GM12873 (cell line): ENCODE measurements around the gene RPS6KA6.

Experiments
- TF ChIP-seq, protein P1 (sequence below): IDR thresholded peaks from 2 replicates; pipeline ENCODE4 v1.5.1; 2012; ENCODE audit warnings: low read depth, mild to moderate bottlenecking, moderate library complexity, low read length, control low read depth; ENCODE audit not compliant: insufficient read depth; ENCODE audit errors: missing control alignments

RPS6KA6 gene

DNA sequence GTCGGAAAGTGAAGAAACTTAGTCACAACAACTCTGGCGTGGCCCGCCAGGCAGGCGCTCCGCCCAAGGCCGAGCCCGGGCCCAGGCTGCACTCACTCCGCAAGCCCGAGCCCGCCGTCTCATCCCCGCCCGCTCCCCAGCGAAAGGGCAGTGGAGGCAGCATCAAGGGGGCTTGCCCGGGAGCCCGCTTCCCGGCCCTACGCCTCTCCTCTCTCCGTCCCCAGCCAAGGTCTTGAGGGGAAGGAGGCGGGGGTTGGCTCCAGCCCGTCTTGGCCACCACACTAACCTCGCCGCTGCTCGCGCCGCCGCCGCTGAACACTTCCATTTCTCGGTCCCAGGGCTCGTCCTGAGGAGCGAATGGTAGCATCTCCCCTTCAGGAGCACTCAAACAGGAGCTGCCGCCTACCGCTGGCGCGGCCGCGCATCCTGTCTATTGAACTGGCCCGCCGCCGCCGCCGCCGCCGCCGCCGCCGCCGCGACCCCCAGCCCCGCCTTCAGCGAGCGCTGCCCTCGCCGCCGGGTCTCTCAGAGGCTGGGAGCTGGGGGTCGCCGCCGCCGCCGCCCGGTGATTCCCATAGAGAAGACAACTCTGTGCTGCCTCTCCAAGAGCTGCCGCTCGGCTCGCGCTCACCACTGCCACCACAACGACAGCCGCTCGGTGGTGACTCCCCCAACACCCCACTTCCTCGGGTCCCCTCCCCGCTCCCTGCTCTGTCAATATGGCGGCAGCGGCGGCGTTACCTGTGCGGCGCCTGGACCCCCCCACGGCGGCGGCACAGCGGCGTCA, at the start of gene RPS6KA6:
TSS of gene RPS6KA6 (minus strand) at position 667 of the 787 bp plus-strand sequence. CDS start at position 367, 300 bp downstream.
- TF ChIP-seq, protein P1, sequence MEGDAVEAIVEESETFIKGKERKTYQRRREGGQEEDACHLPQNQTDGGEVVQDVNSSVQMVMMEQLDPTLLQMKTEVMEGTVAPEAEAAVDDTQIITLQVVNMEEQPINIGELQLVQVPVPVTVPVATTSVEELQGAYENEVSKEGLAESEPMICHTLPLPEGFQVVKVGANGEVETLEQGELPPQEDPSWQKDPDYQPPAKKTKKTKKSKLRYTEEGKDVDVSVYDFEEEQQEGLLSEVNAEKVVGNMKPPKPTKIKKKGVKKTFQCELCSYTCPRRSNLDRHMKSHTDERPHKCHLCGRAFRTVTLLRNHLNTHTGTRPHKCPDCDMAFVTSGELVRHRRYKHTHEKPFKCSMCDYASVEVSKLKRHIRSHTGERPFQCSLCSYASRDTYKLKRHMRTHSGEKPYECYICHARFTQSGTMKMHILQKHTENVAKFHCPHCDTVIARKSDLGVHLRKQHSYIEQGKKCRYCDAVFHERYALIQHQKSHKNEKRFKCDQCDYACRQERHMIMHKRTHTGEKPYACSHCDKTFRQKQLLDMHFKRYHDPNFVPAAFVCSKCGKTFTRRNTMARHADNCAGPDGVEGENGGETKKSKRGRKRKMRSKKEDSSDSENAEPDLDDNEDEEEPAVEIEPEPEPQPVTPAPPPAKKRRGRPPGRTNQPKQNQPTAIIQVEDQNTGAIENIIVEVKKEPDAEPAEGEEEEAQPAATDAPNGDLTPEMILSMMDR, result no peak

DNA sequence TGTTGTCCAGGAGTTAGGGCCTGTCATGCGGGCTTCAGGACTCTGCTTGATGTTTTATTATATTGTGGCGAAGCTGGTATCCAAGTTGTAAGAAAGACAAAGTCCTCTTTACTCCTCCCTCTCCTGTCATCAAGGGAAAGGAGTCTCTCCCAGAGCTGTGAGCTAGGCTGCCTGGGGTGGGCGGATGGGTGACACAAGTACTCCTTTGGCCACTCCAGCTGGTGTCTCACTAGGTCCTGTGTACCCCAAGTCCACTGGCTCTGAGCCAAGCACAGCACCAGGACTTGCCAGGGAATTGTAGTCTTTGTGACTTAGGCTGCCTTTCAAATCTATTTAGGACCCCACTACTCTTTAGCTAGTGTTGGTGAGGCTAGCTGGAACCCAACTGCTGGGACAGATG, 36.7 kb upstream of the RPS6KA6 start:
- TF ChIP-seq, protein P1, result no peak

DNA sequence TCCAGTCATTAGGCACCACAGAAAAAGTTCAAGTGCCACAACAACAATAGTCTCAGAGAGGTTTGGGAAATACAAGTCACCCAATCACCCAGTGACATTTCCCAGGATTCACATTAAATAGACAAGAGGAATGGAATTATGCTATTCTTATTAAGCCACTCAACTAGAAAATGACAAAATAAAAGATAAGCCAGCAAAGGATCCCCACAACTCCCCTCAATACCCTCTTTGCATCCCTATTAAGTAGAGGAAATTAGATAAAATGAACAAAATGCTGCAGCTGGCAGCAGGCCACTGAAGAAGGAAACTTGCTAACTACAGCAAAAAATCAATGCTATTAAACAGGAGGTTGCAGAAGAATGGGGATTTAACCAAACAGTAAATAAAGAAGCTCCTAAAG, 35.3 kb upstream of the RPS6KA6 start:
- TF ChIP-seq, protein P1, result no peak

DNA sequence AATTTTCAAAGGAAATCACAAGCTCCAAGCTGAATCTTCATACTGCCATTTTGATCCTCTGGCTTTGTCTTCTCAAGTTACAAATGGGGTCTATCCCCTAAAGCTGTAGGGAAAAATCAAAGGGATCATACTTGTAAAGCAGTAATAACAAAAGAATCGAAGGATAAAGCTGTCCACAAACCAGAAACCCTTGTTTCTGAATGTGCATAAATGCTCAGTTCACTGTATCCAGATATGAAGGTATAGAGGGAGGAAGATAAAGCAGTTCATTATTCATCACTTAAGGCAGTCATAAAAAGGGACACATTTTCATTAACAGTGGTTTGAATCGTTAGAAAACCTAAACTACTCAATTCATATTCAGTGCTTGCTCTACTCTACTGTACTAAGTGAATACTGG, 33.2 kb upstream of the RPS6KA6 start:
- TF ChIP-seq, protein P1, result no peak

DNA sequence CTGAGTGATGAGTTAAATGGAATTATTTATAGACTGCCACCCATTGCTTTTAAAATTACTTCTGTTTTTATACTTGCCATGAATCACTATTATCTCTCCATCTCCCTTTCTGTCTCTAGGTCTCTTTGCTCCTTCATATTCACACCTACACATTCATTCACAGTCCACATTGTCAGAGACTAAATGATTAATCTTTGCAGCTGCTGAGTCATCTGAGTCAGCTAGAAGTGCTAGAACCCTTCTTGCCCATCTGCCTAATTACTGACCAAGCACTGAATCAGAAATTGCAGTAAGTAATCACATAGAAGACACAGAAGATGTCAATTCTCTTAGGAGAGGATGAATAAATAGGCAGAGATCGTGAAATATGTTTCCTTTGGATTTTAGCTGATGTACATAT, 31.6 kb upstream of the RPS6KA6 start:
- TF ChIP-seq, protein P1, result no peak

DNA sequence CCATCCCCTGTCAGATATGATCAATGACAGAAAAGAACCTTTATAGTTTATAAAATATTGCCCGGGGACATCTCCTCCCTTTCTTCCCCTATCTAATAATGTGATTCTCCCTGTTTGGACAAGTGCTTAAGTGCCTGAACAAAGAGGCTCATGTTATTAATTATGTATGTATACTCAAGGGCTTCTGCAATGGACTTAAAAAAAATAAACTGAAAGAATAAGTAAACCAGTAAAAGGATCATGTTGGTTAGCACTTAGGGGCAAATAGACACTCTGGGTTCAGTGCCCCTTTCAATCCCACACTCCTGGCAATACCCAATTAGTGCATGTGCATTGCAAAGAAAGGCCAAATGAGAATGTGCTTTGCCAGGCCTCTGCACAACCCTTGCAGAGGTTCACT, 30.7 kb upstream of the RPS6KA6 start:
- TF ChIP-seq, protein P1, result no peak

DNA sequence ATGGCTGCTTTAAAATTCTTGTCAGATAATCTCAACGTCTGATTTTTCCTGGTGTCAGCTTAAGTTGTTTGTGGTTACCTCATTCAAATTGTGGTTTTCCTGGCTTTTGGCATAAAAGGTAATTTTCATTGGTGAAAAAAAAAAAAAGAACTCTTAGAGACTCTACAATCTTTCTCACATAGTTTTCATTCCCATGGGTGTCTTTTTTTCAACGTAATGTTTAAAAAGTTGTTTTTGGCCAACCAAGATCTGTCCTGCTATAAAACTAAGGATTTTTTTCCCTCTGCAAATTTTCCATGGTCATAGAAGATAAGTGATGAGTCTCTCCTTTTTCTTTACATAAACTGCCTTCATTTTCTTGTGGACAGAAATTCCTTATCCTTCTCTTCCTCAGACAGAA, 28.9 kb upstream of the RPS6KA6 start:
- TF ChIP-seq, protein P1, result no peak
